Fibroblast of skin of right quadriceps (primary cell): ENCODE results near the gene COL1A2.

Experiments
- DNase-seq: peaks from one replicate; pipeline ENCODE4 v3.0.0-alpha.2; 2013

Gene COL1A2

DNA sequence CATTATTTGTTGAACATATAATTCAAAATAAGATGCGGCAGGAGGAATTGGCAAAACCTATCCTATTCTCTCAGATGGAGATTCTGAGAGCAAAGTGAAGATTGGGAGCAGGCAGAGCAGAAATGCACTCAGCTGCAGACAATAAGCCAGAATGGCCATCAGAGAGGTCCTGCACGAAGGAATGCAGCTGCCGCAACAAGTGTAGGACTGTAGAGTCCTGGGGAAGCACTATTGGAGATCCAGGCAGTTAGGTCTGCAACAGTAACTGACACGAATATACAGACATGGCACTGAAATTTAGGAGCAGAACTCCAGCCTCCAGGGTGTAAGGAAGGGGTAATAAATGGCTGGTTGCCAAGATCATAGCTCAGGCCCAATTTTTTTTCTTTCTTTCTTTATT, 10.4 kb upstream of the COL1A2 start:
- DNase-seq = no peak

DNA sequence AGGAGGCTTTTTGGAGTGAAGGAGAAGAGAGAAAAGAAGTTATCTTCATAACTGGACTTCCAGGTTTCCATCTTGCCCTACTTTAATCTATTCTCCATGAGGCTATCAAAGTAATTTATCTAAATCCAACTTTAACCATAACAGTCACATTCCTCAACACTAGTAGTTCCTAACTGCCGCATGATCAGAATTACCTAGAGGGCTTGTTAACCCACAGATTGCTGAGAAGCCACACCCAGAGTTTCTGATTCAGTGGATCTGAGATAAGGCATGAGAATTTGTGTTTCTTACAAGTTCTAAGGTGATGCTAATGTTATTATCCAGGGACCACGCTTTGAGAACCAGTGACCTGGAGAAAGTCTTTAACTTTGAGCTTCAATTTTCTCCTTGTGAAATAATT, 8.3 kb upstream of the COL1A2 start:
- no peak for DNase-seq

DNA sequence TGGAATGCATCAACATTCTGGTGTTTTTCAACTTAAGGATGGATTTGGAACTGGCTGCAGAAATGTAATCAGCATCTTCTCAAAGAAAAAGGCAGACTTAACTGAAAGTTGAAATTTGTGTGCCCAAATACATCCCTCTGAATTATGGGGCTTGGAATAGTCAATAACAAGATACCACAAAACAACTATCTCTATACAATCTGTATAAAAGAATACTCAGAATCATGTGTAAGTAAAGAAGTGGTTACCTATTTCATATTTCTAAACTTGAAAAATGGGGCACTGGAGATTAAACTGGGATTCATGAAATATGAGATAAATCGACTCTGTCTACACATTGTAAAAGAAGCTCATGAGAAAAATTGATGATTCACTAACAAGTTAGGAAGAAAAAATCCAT, 6.2 kb upstream of the COL1A2 start:
- DNase-seq = peak; percentile 45

DNA sequence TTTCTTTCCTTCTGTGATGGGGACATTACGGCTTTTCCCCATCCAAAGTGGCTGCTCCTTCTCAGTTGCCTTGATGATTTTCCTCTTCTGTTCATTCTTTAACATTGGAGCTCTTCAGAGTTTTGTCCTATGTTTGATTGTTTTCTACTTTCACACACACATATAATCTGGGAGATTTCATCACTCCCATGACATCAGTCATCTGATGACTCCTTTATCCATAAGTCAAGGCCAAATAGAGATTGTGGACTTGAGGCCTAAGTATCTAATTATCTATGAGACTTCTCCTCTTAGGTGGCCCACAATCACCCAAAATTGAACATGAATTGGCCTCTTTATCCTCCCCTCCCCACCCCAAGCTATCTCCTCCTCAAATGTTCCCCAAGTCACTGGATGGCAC, 5.3 kb upstream of the COL1A2 start:
- DNase-seq = peak; percentile 19

DNA sequence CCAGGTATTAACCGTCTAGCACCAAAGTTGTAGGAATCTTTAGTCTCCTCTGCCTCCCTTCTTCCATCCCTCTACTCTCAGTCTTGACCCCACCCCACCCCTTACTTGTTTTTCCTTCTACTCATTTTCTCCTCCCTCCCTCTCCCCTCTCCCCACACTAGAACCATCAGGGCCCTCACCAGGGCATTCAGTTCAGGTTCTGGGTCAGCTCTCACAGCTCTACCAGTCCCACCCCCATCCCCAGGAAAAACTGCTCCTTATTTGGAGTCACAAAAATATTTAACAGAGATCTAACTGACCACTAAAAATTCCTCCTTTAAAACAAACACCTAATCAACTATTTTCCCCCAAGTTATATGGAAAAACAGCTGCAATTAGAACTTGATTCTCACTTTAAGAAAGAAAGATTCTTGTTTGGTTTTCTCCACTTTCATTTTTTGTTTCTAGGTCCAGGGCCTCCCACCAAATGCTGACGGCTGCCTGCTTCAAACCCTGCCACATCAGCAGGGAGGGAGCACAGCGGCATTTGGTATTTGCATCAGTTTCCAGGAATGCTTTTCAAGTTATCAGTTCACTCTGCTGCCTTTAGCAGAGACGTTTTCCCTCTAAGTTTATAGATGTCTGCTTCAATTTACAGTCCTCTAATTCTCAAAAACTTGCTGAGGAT, 2.8 kb upstream of the COL1A2 start:
- peak; percentile 91 for DNase-seq

DNA sequence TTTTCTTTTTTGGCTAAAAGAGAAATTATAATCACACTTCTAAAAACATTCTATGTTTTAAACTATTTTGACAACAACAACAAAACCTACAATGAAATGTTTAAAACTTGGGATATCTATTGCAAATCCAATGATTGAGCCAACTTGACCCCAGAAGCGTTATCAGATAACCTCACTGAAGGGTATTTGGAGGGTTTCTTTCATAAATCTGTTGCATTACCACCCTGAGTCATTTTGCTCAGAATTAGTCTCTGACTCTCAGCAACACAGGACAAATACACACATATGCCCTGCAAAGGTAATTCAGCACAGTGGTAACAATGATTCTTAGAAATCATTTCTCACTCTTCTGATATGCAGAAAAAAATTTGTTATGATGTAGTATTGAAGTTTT, 2.3 kb upstream of the COL1A2 start:
- peak; percentile 23 for DNase-seq

DNA sequence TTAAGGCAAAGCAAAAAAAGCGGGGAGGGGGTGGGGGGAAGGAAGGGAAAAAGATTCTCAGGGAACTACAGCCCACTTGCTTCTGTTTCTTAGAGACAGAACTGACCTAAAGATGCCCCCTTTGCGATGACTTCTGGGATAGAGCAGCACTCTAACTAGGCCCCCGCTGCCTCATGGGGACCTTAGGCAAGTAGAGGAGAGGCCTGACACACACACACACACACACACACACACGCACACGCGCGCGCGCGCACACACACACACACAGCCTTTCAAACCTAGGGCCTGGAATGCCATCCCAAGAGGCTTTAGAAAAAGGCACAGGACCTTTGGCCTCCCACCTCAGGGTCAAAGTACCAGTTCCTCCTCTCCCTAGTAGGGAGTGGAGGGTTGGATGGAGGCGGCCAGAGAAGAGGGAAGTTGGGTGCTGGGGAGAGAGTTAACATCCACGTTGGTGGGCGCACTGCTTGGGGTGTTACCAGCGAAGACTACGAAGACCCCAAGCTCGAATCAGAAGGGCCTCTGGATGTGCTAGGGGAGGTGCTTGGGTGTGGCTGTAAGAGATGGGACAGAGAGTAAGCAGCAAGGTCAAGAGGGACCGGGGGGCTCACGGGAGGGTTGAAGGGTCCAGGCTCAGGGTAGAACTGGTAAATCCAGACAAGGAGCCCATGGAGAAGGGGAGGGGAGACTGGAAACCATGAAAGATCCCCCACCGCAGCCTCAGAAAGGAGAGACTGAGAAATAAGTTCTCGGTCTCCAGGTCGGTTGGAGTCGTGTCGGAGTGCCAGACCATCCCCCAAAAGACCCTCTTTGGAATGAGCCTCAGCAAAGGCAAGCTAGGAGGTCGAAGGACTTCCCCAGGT, 1.2 kb upstream of the COL1A2 start:
- peak; percentile 80 for DNase-seq

DNA sequence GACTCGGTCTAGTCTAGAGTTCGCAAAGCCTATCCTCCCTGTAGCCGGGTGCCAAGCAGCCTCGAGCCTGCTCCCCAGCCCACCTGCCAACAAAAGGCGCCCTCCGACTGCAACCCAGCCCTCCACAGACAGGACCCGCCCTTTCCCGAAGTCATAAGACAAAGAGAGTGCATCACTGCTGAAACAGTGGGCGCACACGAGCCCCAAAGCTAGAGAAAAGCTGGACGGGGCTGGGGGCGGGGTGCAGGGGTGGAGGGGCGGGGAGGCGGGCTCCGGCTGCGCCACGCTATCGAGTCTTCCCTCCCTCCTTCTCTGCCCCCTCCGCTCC, 622 bp upstream of the COL1A2 start:
- DNase-seq = peak; percentile 91

DNA sequence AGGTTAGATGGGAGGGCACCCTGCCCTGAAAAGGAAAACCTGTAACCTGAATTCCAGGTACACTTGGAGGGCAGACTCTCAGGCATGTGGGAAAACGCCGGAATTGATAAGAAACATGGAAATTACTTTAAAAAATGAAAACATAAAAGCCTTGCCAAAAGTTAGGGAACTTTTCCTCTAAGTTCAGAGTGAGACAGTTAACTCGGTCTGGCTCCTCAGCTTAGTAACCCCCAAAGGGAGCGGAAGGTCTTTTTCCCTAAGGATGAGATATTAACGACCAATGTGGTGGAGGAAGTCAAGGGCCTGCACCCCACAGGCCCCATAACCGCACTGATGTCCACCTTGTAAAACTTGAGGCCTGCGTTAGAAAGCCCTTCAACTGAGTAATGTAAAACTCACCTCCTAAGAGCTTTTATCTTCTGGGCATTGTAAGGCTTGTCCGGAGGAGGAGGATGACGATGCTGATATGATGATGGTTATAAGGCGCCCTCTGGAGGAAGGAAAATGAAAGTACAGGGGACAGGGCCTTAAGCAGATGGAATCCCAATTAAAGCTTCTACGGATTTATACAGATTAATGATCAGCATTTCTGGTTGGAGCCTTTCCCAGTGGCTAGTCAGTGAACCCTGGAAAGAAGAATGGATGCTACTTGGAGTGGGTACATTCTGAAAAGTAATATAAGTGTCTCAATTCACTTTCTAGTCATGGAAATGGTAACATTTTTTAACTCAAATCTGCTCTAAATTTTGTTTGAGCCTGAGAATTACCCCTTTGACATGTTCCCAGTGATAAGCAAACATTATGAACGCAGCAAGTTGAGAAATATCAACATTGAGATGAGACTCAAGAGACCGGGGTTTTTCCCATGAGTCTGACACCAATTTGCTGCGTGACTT, 694 bp downstream of the COL1A2 start:
- peak; percentile 87 for DNase-seq

DNA sequence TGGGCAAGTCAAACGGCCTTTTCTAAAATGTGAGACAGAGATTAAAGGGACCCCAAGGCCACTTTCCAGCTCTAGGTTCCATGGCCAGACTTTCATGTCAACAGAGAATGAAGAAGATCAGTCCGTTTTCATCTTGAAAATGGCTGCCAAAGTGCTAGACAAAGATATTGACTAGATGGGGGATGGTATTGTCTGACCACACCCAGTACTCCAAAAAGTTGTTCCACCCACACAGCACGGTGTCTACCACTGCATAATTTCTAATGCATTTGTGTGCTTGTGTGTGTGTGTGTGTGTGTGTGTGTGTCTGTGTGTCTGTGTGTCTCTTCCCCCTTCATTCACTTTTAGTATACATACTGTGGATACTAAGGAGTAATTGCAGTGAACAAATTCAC, 1.3 kb downstream of the COL1A2 start:
- DNase-seq = peak; percentile 87

DNA sequence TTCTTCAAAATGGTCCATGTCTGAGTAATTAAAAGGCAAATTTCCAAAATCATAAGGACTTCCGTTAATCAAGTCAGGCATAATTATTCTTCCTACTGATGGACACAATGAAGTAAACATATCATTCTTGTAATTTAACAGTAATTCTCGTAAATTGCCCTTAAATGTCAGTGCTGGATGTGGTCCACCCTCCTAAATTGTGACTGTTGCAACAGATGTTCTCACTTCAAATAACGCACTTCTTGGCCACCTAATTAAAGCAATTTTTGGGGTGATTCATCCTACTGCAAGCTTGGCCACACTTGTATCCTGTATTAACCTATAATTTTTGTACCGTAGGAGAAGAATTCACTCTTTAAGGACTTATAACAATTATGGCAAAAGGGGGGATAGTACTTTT, 1.9 kb downstream of the COL1A2 start:
- DNase-seq = peak; percentile 78

DNA sequence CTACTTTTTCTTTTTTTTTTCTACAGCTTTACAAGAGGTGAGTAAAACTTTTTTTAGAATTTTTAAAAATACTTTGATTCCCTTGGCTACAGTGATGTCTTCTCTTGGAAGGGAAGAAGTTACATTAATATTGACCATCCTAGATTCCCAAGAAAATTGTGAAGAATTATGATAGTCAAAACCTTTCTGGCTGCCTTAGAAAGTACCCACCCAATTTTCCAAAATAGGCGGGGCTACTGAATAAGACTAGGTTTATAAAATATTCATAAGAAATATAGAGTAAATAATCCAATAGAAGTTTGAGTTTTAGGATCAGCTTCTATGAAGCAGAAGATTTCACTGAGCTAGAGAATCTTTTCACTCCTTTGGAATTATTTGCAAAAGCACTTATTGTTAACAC, 3.0 kb downstream of the COL1A2 start:
- DNase-seq = no peak

DNA sequence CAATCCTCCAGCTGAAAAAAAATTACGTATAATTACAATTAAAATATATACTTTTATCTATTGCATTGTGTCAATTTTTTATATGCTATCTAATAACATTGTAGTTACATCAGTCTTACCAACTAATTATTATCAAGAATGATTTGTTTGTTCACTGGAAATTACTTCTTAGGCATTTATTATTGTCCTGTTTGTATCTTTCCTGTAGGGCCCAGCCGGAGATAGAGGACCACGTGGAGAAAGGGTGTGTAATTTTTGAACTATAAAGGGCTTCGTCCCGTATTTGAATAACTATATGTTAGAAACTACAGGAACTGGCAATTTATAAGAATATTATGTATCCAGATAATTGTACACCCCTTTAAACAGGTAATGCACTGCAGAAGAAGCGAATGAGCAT, 4.1 kb downstream of the COL1A2 start:
- DNase-seq = no peak

DNA sequence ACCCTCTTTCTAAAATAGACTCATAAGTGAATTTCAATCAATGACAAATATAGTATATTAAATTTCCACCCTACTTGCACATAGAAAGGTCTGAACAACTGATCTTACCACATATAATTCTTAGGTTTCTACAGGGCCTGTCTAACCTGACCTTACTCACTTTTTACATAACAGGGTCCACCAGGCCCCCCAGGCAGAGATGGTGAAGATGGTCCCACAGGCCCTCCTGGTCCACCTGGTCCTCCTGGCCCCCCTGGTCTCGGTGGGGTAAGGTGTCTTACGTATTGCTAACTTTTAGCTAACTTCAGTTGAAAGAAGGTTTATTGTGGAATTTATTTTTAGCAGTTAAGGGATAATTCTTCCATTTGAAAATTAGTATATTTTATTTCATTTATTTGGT, 5.3 kb downstream of the COL1A2 start:
- DNase-seq = no peak

DNA sequence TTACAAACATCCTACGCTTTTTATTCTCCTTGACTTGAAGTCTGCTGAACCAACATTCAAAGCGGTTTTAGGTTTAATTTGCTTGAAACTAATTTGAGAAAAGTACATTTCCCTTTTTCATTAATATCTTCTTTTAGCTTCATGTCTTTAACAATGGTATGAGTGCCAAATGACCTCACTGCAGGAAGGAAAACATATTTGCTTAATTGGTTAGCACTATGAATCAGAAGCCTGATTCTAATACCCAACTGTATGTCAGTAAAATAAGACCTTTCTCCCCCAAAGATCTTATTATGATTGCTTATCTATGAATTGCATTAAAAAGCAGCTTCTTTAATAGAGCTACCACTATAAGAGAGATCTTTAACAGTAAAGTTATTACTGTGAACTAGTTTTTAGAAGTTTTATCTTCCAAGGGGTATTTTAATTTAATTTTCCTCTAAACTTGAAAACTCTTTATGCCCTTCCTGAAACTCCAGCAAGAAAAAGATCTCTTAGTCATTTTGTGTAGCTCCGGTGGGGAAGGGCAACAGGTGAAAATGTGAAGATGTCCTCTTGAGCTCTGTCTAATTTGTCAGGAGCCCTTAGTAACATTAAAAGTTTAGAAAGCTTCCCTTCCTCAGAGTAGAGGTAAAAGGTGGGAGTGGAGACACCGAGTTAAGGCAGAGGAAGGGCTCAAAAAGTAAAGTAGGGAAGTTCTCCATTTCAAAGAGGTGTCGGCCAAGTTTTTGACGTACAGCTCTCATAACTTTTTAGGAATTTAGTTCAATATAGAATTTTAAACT, 6.1 kb downstream of the COL1A2 start:
- no peak for DNase-seq

DNA sequence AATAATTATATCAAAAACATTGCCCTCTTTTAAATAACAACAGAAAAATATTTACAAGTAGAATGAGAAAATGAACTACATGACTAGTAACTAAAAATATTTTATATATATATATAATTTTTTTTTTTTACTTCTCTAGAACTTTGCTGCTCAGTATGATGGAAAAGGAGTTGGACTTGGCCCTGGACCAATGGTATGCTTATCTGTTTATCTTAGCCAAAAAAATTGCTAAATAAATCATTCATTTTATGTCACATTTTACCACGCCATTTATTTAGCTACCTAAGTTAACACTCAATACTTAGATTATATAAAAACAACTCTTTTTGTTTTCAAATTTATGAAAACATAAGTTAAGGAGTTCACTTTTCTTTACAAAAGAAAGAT, 6.7 kb downstream of the COL1A2 start:
- DNase-seq = no peak

DNA sequence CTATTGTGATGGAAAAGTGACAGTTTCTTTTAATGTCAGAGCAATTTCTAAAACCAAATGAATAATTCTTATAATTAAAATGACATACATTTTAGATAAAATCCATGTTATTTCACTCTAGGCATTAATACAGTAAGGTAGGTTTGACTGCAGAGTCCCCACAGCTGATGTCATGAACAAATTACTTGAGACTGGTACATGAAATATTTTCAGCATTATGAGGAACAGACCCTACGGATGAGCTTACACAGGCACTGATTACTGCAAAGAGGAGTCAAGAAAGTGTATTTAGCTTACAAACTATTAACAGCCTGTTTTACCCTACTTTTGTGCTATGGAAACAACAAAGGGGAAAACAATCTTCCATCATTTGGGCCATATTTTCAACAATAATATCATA, 8.9 kb downstream of the COL1A2 start:
- peak; percentile 40 for DNase-seq

DNA sequence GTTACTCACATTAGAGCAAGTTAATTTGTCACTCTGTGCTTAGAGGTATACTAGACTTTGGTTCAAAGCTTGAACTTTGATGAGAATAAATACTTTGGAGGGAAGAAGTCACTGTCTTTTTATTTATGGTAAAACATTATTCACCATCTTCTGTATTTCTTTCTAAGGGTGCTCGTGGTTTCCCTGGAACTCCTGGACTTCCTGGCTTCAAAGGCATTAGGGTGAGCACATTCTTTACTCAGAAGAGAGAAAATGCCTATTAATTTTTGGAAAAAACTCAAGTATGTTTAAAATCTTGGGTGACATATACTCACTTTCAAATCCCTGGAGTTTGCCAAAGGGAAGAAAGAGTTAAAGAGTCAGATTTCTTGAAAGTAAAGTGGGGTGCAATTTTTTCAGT, 10.8 kb downstream of the COL1A2 start:
- DNase-seq = peak; percentile 71

DNA sequence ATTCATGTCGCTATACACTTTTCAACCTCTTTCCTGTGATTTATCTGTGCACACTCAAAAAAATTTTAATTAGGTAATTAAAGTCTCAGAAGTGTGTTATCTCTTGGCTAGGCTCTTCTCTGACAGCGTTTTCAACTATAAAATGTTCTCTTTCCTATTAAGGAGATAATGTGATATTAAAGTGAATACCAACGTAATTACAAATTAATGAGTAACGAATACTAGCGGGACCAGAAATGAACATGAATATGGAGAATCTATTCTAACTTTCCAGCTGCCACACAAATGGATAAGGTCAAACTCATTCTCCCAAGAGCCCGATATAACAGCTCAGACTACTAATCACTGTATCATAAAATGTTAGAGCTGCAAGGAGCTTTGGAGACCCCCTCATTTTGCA, 12.0 kb downstream of the COL1A2 start:
- DNase-seq = no peak

DNA sequence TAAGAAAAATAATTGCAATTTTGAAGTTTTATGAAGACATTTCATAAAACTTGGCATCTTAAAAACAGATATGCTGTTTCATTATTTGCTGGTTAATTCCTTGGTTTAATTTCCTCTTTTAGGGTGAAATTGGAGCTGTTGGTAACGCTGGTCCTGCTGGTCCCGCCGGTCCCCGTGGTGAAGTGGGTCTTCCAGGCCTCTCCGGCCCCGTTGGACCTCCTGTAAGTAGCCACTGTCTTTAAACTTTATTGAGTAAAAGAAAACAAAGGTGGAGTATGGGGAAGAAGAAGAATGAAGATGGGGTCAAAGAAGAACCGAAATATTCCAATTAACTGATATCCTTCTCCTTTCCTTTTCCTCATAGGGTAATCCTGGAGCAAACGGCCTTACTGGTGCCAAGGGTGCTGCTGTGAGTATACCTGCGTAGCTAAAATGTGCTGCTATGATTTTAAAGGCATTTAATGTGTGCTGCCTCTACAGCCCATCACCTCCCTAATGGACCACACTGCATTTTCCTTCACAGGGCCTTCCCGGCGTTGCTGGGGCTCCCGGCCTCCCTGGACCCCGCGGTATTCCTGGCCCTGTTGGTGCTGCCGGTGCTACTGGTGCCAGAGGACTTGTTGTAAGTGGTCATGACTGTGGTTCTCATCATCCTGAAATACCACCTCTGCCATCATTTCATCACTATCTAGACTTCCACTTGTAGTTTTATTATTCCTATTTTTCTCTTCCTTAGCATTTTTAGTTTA, 14.7 kb downstream of the COL1A2 start:
- DNase-seq = no peak

DNA sequence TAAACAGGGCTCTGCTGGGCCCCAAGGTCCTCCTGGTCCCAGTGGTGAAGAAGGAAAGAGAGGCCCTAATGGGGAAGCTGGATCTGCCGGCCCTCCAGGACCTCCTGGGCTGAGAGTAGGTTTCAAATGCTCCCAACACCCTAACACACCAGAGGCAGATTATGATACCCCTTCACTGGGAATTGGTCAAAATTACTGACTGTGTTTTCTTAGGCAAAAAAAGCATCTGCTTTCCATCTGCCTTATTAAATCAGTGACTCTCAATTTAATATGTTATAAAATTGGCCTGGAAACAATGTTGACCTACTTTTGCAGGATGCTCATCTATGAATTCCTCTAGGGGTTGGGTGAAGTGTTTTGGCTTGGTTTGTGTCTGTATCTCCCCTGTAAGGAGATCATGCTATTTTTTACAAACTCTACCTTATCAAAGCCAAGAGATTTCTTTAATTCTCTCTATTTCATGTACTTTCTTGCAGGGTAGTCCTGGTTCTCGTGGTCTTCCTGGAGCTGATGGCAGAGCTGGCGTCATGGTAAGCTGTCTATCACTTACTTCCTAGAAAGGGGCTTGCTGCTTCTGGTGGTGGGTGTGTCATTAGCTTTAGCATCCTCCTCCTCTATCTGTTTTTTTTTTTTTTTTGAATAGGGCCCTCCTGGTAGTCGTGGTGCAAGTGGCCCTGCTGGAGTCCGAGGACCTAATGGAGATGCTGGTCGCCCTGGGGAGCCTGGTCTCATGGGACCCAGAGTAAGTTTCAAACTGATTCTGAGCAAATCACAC, 15.9 kb downstream of the COL1A2 start:
- no peak for DNase-seq

DNA sequence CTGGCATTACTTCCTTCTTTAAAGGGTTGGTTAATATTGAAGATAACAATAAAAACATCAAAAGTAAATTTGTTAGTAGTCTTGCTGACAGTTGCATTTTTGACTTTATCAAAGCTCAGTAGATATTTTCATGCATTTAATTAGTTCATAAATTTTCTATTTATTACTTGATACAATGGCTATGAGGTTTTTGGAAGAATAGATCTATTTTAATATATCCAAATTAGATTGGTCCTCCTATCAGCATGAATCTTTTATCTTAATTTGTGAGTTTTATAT, 16.4 kb downstream of the COL1A2 start:
- DNase-seq = no peak
